Endothelial cell of umbilical vein (primary cell): ENCODE data around the gene OTOP2. TPM values are rescaled to one million over a fixed set of nuclear protein-coding genes. Genes with fewer than 3 reads are reported as not detected.

Experiments used
- BruUV-seq: library from RNA; stranded (reverse); fragments of 400-500 nt; replicated peaks from 2 replicates; lab custom pipeline; 2021; lab: Mats Ljungman, UMichigan
- CTCF ChIA-PET: fragments of 300-600, 350-600 bp; sonication (Branson Sonifier 250); formaldehyde crosslinking; loops from one replicate; lab custom pipeline; 2021; ENCODE audit warnings: antibody characterized with exemption, inconsistent platforms; lab: Charles Lee
- POLR2A ChIA-PET: fragments of 300-600, 350-600 bp; sonication (Branson Sonifier 250); formaldehyde crosslinking; loops from one replicate; lab custom pipeline; 2021; ENCODE audit warnings: antibody characterized with exemption, inconsistent platforms; lab: Charles Lee
- DNase-seq: peaks from one replicate; pipeline ENCODE4 v3.0.0-alpha.2; 2011; ENCODE audit warnings: low read depth, low spot score
- FAIRE-seq: peaks from 2 replicates; lab custom pipeline; 2011; peaks lifted over from hg19 to GRCh38; lab: Jason Lieb, UNC
- H2AFZ ChIP-seq: 2 replicates; pipeline ENCODE4 v1.6.0; 2012; ENCODE audit warnings: low read depth, low read length, control low read depth, inconsistent platforms
- H3K27ac ChIP-seq: 2 replicates; pipeline ENCODE4 v1.5.1; 2011; ENCODE audit warnings: low read depth, mild to moderate bottlenecking, control low read depth, low read length, moderate library complexity; ENCODE audit not compliant: insufficient read depth
- H3K27me3 ChIP-seq, 2 experiments: 2 replicates each; pipeline versions ENCODE4 v1.6.0 to v1.6.1; 2011; ENCODE audit warnings: low read length in 2 of 2, mixed read lengths in 1 of 2; ENCODE audit not compliant: control insufficient read depth in 2 of 2, insufficient read depth in 2 of 2
- H3K36me3 ChIP-seq, 2 experiments: 2 replicates in 1 of 2; 3 replicates in 1 of 2; pipeline ENCODE4 v1.5.1; 2011; ENCODE audit warnings: low read length in 2 of 2, mild to moderate bottlenecking in 1 of 2, moderate library complexity in 1 of 2; ENCODE audit not compliant: control insufficient read depth in 2 of 2, insufficient read depth in 2 of 2; ENCODE audit errors: extremely low read depth in 1 of 2
- H3K4me1 ChIP-seq: 3 replicates; pipeline ENCODE4 v1.5.1; 2011; ENCODE audit warnings: mild to moderate bottlenecking, low read length; ENCODE audit not compliant: control insufficient read depth, insufficient read depth; ENCODE audit errors: extremely low read depth
- H3K4me2 ChIP-seq: 2 replicates; pipeline ENCODE4 v1.6.1; 2011; ENCODE audit warnings: low read length, control low read depth, mixed read lengths; ENCODE audit not compliant: insufficient read depth
- H3K4me3 ChIP-seq, 3 experiments: fragments of 200-600 bp in 1 of 3; sonication (generic), shearing (Covaris generic) in 1 of 3; replicated peaks in 1 of 3; 2 replicates each; pipeline ENCODE4 v1.5.1; 2011 to 2016; ENCODE audit warnings: control low read depth in 3 of 3, low read length in 3 of 3, mild to moderate bottlenecking in 2 of 3, inconsistent platforms in 1 of 3, low read depth in 1 of 3, moderate library complexity in 1 of 3; ENCODE audit not compliant: insufficient read depth in 1 of 3
- H3K79me2 ChIP-seq: 2 replicates; pipeline ENCODE4 v1.6.0; 2012; ENCODE audit warnings: low read length, inconsistent platforms; ENCODE audit not compliant: control insufficient read depth, insufficient read depth
- H3K9ac ChIP-seq: replicated peaks from 2 replicates; pipeline ENCODE3; 2011; ENCODE audit warnings: low read length, control low read depth; ENCODE audit not compliant: insufficient read depth; ENCODE audit errors: extremely low read depth
- H3K9me1 ChIP-seq: replicated peaks from 3 replicates; pipeline ENCODE4 v1.6.0; 2011; ENCODE audit warnings: mild to moderate bottlenecking, low read length; ENCODE audit not compliant: control insufficient read depth, insufficient read depth; ENCODE audit errors: extremely low read depth
- H3K9me3 ChIP-seq: replicated peaks from 2 replicates; pipeline ENCODE4 v1.5.1; 2012; ENCODE audit warnings: low read length, inconsistent platforms; ENCODE audit not compliant: control insufficient read depth, insufficient read depth
- H4K20me1 ChIP-seq: replicated peaks from 2 replicates; pipeline ENCODE3; 2011; ENCODE audit warnings: mild to moderate bottlenecking, low read length; ENCODE audit not compliant: control insufficient read depth, insufficient read depth; ENCODE audit errors: extremely low read depth
- EZH2 ChIP-seq: IDR thresholded peaks from 2 replicates; pipeline ENCODE4 v1.6.1; 2012; ENCODE audit warnings: borderline replicate concordance, low read depth, mild to moderate bottlenecking, moderate library complexity, low read length, inconsistent platforms; ENCODE audit not compliant: severe bottlenecking
- FOS ChIP-seq: IDR thresholded peaks from 2 replicates; pipeline ENCODE4 v1.6.1; 2011; ENCODE audit warnings: mild to moderate bottlenecking, low read length, moderate library complexity, borderline replicate concordance; ENCODE audit not compliant: insufficient read depth
- GATA2 ChIP-seq: IDR thresholded peaks from 2 replicates; pipeline ENCODE4 v1.7.0; 2011; ENCODE audit warnings: low read depth, mild to moderate bottlenecking, moderate library complexity, mixed read lengths, low read length; ENCODE audit not compliant: insufficient read length, insufficient read depth
- JUN ChIP-seq: IDR thresholded peaks from 2 replicates; pipeline ENCODE4 v1.6.1; 2011; ENCODE audit warnings: borderline replicate concordance, low read depth; ENCODE audit not compliant: insufficient read length, insufficient read depth
- MYC ChIP-seq: IDR thresholded peaks from one replicate; pipeline ENCODE4 v1.6.1; 2011; ENCODE audit warnings: mild to moderate bottlenecking, low read depth, low read length
- POLR2A ChIP-seq: IDR thresholded peaks from 2 replicates; pipeline ENCODE4 v1.6.1; 2012; ENCODE audit warnings: low read depth, mild to moderate bottlenecking, control low read depth, low read length
- POLR2AphosphoS5 ChIP-seq: IDR thresholded peaks from 2 replicates; pipeline ENCODE4 v1.6.1; 2012; ENCODE audit warnings: low read depth, mild to moderate bottlenecking, control low read depth, low read length, moderate library complexity; ENCODE audit not compliant: insufficient read depth
- dilution Hi-C: fragments of 300-500 bp; cut with MboI; formaldehyde crosslinking; loops from one replicate; pipeline ENCODE4 v1.15.0; 2019; ENCODE audit warnings: low sequenced_read_pairs; ENCODE audit not compliant: extremely low pct_ligation_motif_present
- intact Hi-C: fragments of 100-400 bp; cut with micrococcal nuclease; formaldehyde crosslinking; loops from one replicate; pipeline ENCODE4 v1.10.0; 2022
- polyA plus RNA-seq, 4 experiments: library from polyadenylated mRNA; depleted of rRNA in 3 of 4; stranded (reverse) in 3 of 4; unstranded in 1 of 4; fragments of >200 nt; gene quantifications; 2 replicates each; pipeline versions ENCODE4 v1.2.1 to v1.2.3, GENCODE V29; 2011 to 2012; ENCODE audit warnings: missing spikeins in 1 of 4
- total RNA-seq: library from RNA; stranded (reverse); gene quantifications from 2 replicates; pipeline ENCODE4 v1.2.3, GENCODE V29; 2021
- TF ChIP-seq, protein P1 (sequence below): IDR thresholded peaks from 2 replicates; pipeline ENCODE4 v1.6.1; 2011; ENCODE audit not compliant: insufficient read depth, insufficient read length
- TF ChIP-seq, protein P2 (sequence below), 2 donors: IDR thresholded peaks; 1 replicate in 1 of 2; 2 replicates in 1 of 2; pipeline ENCODE4 v1.5.1; 2011; ENCODE audit warnings: low read length in 2 of 2, mild to moderate bottlenecking in 2 of 2, moderate library complexity in 2 of 2, control low read depth in 1 of 2, inconsistent platforms in 1 of 2, low read depth in 1 of 2; ENCODE audit not compliant: insufficient read depth in 1 of 2; ENCODE audit errors: extremely low read depth in 1 of 2

The OTOP2 gene
- total and polyA plus RNA-seq, 2 donors (not counting 3 experiments of a cell fraction or from before 2014, with no cell fraction given) = not detected

DNA sequence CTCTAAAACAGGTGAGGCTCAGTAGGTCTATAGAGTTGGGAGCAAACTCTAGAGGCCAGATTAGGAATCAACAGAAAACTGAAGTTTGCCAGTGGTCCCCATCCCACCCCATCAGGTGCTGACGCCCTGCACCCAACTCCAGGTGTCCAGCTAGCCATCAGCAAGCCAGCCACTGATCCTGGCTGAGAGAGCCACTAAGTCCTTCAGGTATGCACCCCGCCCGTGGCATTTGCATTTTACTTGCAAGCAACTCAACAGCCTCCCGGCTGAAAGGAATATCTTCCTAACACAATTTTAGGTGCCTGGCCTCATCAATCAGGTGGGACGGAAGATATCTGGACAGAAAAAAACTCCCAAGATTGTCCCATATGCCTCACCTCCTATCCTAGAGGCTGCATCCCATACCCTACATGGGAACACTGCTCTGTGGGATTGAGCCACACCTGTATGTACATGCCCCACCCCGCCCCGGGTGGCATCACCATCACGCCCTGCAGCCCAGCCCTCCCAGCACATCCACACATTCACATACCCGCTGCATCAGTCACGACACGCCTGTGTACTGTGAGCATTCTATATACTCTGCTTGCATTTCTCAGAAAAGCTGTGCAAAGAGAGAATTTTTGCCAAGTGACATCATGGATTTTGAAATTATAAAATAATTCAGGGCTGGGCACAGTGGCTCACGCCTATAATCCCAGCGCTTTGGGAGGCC is 19.9 kb downstream of the OTOP2 start:
- H4K20me1 ChIP-seq = no peaks in the 10 kb centered on the region
- no peak for TF ChIP-seq JUN
- TF ChIP-seq, protein P1, sequence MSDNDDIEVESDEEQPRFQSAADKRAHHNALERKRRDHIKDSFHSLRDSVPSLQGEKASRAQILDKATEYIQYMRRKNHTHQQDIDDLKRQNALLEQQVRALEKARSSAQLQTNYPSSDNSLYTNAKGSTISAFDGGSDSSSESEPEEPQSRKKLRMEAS = no peak
- TF ChIP-seq EZH2 = no peak
- no peak overlapping the region for H3K4me2 ChIP-seq
- H2AFZ ChIP-seq = no peak overlapping the region
- no peak overlapping the region for H3K27ac ChIP-seq
- no peak for DNase-seq
- H3K9ac ChIP-seq = no peak overlapping the region
- H3K9me3 ChIP-seq = no peaks in the 10 kb centered on the region
- intact Hi-C loops (no loop called here), dilution Hi-C loops (no loop called here)
- H3K36me3 ChIP-seq = no peaks in the 10 kb centered on the region
- FAIRE-seq = no peak
- ChIA-PET POLR2A (interaction anchor here (0.8 kb wide), 1 partner anchor 14 kb away, joined by 3 read pairs; no protein-coding TSS in a partner anchor), CTCF (interaction anchor here (1.7 kb wide), 1 partner anchor 10 kb away, joined by 5 read pairs; no protein-coding TSS in a partner anchor)
- no peaks in the 10 kb centered on the region for H3K4me1 ChIP-seq
- peaks cover 0 to 2% of the 10 kb centered on the region in 2 experiments for H3K27me3 ChIP-seq
- no peaks in the 10 kb centered on the region for H3K79me2 ChIP-seq
- H3K4me3 ChIP-seq = no peak overlapping the region
- BruUV-seq = no TSS peak
- H3K9me1 ChIP-seq = no peaks in the 10 kb centered on the region

DNA sequence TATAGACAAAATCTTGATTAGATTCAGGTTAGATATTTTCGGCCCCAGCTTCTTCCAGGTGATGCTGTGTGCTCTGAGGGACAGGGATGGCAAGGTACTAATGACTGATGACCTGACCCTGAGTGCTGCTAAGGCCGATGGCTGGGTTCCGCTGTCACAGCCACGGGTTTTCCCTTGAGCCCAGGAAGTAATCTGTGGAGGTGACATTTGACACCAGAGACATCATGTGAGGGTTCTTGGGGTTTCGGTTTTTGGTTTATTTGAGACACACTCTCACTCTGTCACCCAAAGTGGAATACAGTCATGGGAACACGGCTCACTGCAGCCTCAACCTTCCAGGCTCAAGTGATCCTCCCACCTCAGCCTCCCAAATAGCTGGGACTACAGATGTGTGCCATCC is 21.5 kb downstream of the OTOP2 start:
- Histone ChIP-seq H4K20me1 (no peaks in the 10 kb centered on the region), H3K4me3 (no peak overlapping the region), H3K36me3 (no peaks in the 10 kb centered on the region), H2AFZ (no peak overlapping the region), H3K27me3 (peaks cover 0 to 2% of the 10 kb centered on the region in 2 experiments), H3K9me3 (no peaks in the 10 kb centered on the region), H3K79me2 (no peaks in the 10 kb centered on the region), H3K9ac (no peak overlapping the region), H3K4me1 (no peaks in the 10 kb centered on the region), H3K27ac (no peak overlapping the region), H3K4me2 (no peak overlapping the region), H3K9me1 (no peaks in the 10 kb centered on the region)
- POLR2A ChIA-PET = no interaction called here
- no TSS peak for BruUV-seq
- no peak for TF ChIP-seq GATA2
- TF ChIP-seq MYC = no peak
- TF ChIP-seq EZH2 = no peak
- no peak for TF ChIP-seq FOS
- TF ChIP-seq, protein P1 = no peak
- TF ChIP-seq POLR2AphosphoS5 = no peak
- TF ChIP-seq, protein P2, sequence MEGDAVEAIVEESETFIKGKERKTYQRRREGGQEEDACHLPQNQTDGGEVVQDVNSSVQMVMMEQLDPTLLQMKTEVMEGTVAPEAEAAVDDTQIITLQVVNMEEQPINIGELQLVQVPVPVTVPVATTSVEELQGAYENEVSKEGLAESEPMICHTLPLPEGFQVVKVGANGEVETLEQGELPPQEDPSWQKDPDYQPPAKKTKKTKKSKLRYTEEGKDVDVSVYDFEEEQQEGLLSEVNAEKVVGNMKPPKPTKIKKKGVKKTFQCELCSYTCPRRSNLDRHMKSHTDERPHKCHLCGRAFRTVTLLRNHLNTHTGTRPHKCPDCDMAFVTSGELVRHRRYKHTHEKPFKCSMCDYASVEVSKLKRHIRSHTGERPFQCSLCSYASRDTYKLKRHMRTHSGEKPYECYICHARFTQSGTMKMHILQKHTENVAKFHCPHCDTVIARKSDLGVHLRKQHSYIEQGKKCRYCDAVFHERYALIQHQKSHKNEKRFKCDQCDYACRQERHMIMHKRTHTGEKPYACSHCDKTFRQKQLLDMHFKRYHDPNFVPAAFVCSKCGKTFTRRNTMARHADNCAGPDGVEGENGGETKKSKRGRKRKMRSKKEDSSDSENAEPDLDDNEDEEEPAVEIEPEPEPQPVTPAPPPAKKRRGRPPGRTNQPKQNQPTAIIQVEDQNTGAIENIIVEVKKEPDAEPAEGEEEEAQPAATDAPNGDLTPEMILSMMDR (IDR thresholded peaks at IDR 0.05; ENCODE audit: extremely low read depth in 1 of 2, insufficient read depth in 1 of 2, low read depth in 1 of 2, low read length in 2 of 2) = no peak
- TF ChIP-seq POLR2A = no peak
- no peak for TF ChIP-seq JUN
- intact Hi-C loops = no loop called here
- dilution Hi-C loops = no loop called here
- CTCF ChIA-PET = interaction anchor here (0.9 to 1.7 kb wide), 4 partner anchors 12 to 256 kb away, joined by 3 to 5 read pairs (median 3); no protein-coding TSS in a partner anchor
- FAIRE-seq (no peak), DNase-seq (no peak)
